ENCODE results near the gene SLC34A2. TPM values are rescaled to one million over a fixed set of nuclear protein-coding genes. Genes with fewer than 3 reads are reported as not detected.

Gene SLC34A2
- polyA plus RNA-seq, 1 donor = 0.37 TPM

DNA sequence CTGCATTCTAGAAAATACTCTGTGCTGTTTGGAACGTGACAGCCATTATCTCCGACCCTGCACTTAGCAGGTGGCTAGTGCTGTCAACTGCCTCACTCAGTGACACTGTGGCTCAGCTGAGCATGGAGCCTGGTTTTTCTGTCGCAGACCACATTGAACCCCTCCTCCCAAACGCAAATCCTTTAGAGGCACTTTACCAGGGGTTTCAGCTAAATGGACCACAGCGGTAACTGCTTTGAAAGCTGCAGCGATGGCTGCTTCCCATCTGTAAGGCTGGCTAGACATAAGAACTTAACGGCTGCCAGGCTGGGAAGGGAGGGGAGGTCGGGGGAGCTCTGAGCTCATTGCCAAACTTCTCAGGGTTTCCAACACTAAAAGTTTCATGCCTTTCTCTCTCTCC is 8.1 kb downstream of the SLC34A2 start:
- peak; percentile 24 for DNase-seq

DNA sequence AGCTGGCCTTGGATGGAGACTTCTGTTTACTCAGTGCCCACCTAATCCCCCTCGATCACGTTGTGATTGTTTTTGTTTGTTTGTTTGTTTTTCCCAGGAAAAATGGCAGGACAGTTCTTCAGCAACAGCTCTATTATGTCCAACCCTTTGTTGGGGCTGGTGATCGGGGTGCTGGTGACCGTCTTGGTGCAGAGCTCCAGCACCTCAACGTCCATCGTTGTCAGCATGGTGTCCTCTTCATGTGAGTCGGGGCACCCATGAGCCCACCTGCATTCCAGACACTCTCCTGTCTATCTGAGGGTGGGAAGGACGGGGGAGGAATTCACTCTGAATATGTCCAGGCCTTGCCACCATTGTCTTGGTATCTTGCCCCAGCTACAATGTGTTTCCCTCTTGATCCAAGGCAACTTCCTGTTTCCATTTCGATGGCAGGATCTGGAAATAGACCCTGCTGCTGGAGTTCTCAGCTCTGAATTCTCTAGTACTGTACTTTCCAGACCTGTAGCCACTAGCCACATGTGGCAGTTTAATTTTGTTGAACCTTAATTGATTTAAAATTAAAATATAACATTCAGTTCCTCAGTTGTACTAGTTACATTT is 10.5 kb downstream of the SLC34A2 start:
- no peak for DNase-seq

DNA sequence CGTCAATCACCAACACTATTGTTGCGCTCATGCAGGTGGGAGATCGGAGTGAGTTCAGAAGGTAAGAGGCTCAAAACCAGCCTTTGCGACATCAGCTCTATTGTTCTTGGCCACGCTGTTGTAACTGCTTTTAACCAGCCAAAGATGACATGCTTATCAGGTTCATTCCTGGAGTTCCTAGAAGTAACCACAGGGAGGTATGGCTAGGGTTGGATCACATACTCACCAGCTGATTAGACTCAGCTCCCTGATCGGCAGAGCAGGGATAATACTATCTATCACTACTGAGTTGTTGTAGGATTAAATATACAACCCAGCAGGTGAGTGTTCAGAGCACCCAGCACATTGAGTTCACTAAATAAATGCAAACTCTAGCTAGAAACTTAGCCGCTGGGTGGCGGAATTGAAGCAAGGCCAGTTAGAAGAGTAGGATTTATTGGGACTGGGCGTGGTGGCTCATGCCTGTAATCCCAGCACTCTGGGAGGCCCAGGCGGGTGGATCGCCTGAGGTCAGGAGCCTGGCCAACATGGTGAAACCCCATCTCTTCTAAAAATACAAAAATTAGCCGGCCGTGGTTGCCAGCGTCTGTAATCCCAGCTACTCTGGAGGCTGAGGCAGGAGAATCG is 12.4 kb downstream of the SLC34A2 start:
- no peak for DNase-seq

GRCh38 chr4:25670991-25671390 is 15.3 kb downstream of the SLC34A2 start:
- no peak for DNase-seq

GRCh38 chr4:25672756-25673155 is 17.1 kb downstream of the SLC34A2 start:
- no peak for DNase-seq

GRCh38 chr4:25674386-25674785 is 18.7 kb downstream of the SLC34A2 start:
- no peak for DNase-seq

GRCh38 chr4:25676221-25676620 is 20.6 kb downstream of the SLC34A2 start:
- DNase-seq = no peak

GRCh38 chr4:25677157-25677556 is 21.5 kb downstream of the SLC34A2 start:
- no peak for DNase-seq

GRCh38 chr4:25677943-25678342 is 22.3 kb downstream of the SLC34A2 start:
- DNase-seq = no peak

GRCh38 chr4:25687773-25688172 is 32.1 kb downstream of the SLC34A2 start:
- DNase-seq = no peak

DNA sequence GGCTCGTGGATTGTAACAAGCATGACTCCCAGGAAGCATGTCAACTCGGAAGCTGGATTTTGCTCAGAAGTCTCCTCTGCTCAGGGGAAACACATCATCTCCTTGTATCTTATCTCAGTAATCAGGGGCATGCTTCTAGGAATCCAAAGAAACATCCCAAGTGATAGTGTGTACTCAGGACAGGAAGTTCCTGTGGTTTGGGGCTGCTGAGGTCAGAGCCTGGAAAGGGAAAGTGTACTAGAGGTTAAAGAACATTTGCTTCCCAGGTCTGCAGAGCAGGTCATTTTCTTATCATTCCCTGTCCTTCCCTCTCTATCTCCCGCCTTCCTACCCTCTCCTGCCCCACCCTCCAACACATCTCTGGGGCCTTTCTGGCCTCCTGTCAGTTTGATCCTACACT is 38.8 kb downstream of the SLC34A2 start:
- no peak for DNase-seq

GRCh38 chr4:25696409-25696808 is 40.8 kb downstream of the SLC34A2 start:
- no peak for DNase-seq

DNA sequence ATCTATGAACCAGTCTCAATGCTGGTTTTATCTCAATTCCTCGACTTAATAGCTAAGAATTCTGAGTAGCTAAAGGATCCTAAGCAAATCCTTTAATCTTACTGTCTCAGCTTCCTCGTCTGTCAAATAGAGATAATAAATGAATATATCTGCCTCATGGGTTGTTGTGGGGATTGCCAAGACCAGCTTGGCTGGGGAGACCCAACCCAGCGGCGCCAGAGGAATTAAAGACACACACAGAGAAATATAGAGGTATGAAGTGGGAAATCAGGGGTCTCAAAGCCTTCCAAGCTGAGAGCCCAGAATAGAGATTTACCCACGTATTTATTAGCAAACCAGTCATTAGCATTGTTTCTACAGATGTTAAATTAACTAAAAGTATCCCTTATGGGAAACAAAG is 41.9 kb downstream of the SLC34A2 start:
- DNase-seq = no peak

DNA sequence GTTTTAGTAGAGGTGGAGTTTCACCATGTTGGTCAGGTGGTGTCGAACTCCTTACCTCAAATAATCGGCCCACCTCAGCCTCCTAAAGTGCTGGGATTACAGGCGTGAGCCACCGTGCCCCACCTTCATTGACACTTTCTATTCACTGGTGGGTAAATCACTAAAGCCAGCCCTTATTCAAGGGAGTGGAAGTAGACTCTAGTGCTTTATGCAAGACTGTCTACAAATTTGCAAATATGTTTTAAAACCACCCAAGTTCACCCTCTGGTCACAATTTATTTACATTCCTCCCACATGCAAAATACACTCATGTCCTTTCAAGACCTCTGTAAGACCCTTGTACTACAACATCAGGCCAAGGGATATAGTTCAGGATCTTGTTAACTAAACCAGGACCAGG is 45.0 kb downstream of the SLC34A2 start:
- DNase-seq = no peak

GRCh38 chr4:25702848-25703247 is 47.2 kb downstream of the SLC34A2 start:
- no peak for DNase-seq

GRCh38 chr4:25703731-25704388 is 48.2 kb downstream of the SLC34A2 start:
- no peak for DNase-seq

DNA sequence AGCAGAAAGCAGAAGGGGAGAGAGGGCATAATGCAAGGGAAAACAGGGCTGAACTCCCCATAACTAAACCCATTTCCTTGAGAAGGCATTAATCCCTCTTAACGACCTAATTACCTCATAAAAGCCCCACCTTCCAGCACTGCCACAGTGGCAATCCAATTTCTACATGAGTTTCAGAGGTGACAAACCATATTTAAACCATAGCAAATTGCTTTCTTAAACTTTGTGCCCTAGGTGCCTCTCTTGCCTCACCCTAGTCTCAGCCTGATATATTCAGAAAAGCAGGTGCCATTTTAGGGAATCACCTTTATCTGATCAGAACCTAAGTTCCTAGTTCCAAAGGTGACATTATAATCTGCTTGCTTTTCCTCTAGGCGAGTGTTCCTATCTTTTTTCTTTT is 48.9 kb downstream of the SLC34A2 start:
- DNase-seq = no peak

DNA sequence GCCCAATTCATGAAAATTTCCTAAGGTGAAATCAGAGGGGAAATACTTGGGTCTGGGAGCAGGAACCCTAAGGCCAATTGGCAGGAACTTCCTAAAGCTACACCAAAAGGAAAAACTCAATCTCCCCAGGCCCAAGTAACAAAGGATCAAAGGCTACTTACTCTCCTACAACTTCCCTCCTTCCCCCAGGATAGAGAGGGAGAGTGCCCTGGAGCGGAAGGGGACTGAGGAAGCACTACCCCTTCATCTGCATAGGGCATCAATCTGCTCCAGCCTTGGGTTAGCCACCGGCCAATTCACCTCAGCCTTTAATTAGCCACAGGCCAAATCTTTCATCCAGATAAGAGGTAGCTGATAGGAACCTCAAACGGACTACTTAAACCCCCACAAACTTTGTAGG is 55.0 kb downstream of the SLC34A2 start:
- DNase-seq = no peak

- no peak for DNase-seq
Observed at GRCh38 chr4:25712611-25713010, 57.0 kb downstream of the SLC34A2 start.

- no peak for DNase-seq
Observed at GRCh38 chr4:25713812-25714211, 58.2 kb downstream of the SLC34A2 start.

DNA sequence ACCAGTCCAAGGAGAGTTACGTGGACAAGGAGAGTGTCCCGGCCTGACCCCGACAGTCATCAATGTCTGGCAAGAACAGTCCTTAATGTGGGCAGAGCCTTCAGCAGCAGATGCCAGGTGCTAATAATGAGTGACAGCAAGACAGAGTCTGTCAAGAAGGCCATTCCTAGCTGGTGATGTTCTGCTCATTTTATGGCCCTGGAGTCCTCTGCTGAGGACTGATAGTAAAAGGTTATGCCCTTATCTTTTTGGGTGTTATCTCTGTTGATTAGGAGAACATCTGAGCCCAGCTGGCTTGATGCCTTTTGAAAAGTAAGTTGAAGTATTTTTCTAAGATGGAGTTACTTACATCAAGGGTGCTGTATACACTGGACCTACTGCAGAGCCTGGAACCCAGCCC is 67.3 kb downstream of the SLC34A2 start:
- no peak for DNase-seq

DNA sequence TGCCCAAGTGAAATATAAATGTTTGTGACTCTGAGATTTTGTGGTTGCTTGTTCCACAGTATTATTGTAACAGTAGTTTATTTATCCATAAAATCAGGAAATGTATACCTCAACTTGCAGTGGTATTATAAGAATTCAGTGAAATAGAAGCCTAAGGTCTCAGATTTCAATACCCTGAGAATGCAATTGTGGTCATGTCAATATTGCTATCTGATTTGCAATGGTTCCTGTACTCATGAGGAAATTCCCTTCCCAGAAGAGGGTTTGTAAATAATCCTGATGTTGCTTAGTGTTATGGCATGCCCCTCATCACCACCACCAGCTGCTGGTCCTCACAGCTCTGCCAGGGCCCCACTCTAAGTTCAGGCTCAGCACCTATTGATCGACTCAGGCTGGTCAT is 67.8 kb downstream of the SLC34A2 start:
- no peak for DNase-seq

DNA sequence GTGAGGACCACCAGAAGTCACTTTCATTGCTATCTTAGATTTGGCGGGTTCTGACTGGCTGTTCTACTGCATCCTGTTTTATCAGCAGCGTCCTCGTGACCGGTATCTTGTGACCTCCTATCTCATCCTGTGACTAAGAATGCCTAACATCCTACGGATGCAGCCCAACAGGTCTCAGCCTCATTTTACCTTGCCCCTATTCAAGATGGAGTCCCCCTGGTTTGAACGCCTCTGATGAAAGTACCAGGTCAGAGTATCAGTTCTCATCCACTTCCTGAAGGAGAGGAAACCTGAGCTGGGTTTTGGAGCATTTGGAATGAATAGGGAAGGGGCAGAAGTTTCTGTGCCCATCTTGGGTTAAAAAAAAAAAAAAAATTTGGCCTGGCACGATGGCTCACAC is 70.2 kb downstream of the SLC34A2 start:
- DNase-seq = no peak

Data from hindlimb muscle (tissue), 1 donor.